ENCODE data around the gene HIVEP3. TPM values are rescaled to one million over a fixed set of nuclear protein-coding genes. Genes with fewer than 3 reads are reported as not detected.
A peak's percentile ranks its signal among the peaks of the same experiment; 100 is the strongest.

HIVEP3 gene
- total RNA-seq, 1 experiment from 2014 or later: 0.55 TPM

DNA sequence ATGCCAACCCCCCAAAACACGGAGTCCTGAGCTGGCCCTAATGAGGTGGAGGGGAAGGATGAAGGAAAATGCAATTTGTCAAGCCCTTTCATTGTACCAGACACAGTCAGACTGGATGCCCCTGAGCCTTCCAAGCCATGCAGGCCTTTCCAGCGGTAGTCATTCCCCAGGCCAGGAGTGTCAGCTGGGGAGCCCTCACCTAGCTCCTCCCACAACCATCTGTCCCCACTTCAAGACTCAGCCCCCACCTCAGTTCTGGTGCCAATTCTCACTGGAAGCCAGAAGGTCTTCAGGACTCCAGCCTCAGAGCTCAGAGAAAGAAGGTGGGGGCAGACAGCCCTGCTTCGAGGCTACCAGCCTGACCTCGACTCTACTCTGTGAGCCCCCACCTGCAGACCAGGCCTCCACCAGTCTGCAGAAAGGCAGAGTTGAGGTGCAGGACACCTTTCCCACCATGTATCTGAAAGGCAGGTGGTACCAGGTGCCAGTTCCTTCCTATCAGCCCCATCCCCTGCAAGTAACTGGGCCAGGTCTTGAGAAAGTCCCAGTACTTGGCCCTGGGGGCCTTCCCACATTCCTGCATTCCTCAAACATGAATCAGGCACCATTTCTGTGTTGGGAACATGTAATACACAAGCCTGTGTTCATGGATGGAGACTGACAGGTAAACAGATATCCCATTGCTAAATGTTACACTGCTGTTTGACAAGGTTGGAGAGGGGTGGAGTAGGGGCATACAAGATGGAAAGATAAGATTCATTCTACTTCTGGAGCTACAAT, 253.7 kb downstream of the HIVEP3 start:
- no peak for TF ChIP-seq PRDM15 (CRISPR knock-in tag; IDR thresholded peaks at IDR 0.05)
- TF ChIP-seq MXD4 (CRISPR knock-in tag; IDR thresholded peaks at IDR 0.05; ENCODE audit: borderline replicate concordance): no peak
- no peak for TF ChIP-seq ZNF232 (CRISPR knock-in tag; IDR thresholded peaks at IDR 0.05)
- TF ChIP-seq, protein P1, sequence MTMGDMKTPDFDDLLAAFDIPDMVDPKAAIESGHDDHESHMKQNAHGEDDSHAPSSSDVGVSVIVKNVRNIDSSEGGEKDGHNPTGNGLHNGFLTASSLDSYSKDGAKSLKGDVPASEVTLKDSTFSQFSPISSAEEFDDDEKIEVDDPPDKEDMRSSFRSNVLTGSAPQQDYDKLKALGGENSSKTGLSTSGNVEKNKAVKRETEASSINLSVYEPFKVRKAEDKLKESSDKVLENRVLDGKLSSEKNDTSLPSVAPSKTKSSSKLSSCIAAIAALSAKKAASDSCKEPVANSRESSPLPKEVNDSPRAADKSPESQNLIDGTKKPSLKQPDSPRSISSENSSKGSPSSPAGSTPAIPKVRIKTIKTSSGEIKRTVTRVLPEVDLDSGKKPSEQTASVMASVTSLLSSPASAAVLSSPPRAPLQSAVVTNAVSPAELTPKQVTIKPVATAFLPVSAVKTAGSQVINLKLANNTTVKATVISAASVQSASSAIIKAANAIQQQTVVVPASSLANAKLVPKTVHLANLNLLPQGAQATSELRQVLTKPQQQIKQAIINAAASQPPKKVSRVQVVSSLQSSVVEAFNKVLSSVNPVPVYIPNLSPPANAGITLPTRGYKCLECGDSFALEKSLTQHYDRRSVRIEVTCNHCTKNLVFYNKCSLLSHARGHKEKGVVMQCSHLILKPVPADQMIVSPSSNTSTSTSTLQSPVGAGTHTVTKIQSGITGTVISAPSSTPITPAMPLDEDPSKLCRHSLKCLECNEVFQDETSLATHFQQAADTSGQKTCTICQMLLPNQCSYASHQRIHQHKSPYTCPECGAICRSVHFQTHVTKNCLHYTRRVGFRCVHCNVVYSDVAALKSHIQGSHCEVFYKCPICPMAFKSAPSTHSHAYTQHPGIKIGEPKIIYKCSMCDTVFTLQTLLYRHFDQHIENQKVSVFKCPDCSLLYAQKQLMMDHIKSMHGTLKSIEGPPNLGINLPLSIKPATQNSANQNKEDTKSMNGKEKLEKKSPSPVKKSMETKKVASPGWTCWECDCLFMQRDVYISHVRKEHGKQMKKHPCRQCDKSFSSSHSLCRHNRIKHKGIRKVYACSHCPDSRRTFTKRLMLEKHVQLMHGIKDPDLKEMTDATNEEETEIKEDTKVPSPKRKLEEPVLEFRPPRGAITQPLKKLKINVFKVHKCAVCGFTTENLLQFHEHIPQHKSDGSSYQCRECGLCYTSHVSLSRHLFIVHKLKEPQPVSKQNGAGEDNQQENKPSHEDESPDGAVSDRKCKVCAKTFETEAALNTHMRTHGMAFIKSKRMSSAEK (CRISPR knock-in tag; IDR thresholded peaks at IDR 0.05; ENCODE audit: borderline replicate concordance): no peak
- no peak for TF ChIP-seq TEAD1 (CRISPR knock-in tag; IDR thresholded peaks at IDR 0.05)
- TF ChIP-seq FOXK1 (CRISPR knock-in tag; IDR thresholded peaks at IDR 0.05): no peak
- TF ChIP-seq GABPB1 (CRISPR knock-in tag; IDR thresholded peaks at IDR 0.05): no peak
- no peak for TF ChIP-seq NR2C2 (CRISPR knock-in tag; IDR thresholded peaks at IDR 0.05)
- TF ChIP-seq, protein P2, sequence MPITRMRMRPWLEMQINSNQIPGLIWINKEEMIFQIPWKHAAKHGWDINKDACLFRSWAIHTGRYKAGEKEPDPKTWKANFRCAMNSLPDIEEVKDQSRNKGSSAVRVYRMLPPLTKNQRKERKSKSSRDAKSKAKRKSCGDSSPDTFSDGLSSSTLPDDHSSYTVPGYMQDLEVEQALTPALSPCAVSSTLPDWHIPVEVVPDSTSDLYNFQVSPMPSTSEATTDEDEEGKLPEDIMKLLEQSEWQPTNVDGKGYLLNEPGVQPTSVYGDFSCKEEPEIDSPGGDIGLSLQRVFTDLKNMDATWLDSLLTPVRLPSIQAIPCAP (CRISPR knock-in tag; IDR thresholded peaks at IDR 0.05): no peak
- no peak for TF ChIP-seq ZNF416 (CRISPR knock-in tag; IDR thresholded peaks at IDR 0.05)
- TF ChIP-seq GRHL2 (CRISPR knock-in tag; IDR thresholded peaks at IDR 0.05; ENCODE audit: insufficient replicate concordance, severe bottlenecking): no peak
- TF ChIP-seq TP53 (CRISPR knock-in tag; IDR thresholded peaks at IDR 0.05): no peak
- Mint-ChIP-seq H3K4me1 (peaks cover 8% of the 10 kb centered on the region; the same call in 1 of the 2 replicates), H3K4me3 (no peak overlapping the region), H3K27me3 (ENCODE audit: low read depth) (peaks cover 33% of the 10 kb centered on the region), H3K9me3 (no peaks in the 10 kb centered on the region), H3K36me3 (no peaks in the 10 kb centered on the region), H3K27ac (no peak overlapping the region; the same call in 1 of the 2 replicates)
- no peak for DNase-seq (ENCODE audit: low spot score)
- ATAC-seq: no peak
- ChIA-PET CTCF (no interaction called here), POLR2A (no interaction called here)

- no peak overlapping the region for H3K27ac Mint-ChIP-seq
- ATAC-seq (no peak), DNase-seq (ENCODE audit: low spot score) (no peak)
- peaks cover 8% of the 10 kb centered on the region; the same call in 1 of the 2 replicates for H3K4me1 Mint-ChIP-seq
- peak overlapping the region; percentile 41 for H3K4me3 Mint-ChIP-seq
- no peaks in the 10 kb centered on the region for H3K9me3 Mint-ChIP-seq
- POLR2A ChIA-PET: no interaction called here
- no peaks in the 10 kb centered on the region for H3K36me3 Mint-ChIP-seq
- CTCF ChIA-PET: interaction anchor here (0.5 to 1.3 kb wide), 2 partner anchors 85 to 302 kb away, joined by 3 to 4 read pairs; partner anchors contain the start of gene FOXO6
- H3K27me3 Mint-ChIP-seq (ENCODE audit: low read depth): peaks cover 46% of the 10 kb centered on the region
- TF ChIP-seq ZNF138 (CRISPR knock-in tag; conservative IDR thresholded peaks at IDR 0.05): no peak
- TF ChIP-seq NR1H2 (CRISPR knock-in tag; IDR thresholded peaks at IDR 0.05): no peak
- TF ChIP-seq, protein P3, sequence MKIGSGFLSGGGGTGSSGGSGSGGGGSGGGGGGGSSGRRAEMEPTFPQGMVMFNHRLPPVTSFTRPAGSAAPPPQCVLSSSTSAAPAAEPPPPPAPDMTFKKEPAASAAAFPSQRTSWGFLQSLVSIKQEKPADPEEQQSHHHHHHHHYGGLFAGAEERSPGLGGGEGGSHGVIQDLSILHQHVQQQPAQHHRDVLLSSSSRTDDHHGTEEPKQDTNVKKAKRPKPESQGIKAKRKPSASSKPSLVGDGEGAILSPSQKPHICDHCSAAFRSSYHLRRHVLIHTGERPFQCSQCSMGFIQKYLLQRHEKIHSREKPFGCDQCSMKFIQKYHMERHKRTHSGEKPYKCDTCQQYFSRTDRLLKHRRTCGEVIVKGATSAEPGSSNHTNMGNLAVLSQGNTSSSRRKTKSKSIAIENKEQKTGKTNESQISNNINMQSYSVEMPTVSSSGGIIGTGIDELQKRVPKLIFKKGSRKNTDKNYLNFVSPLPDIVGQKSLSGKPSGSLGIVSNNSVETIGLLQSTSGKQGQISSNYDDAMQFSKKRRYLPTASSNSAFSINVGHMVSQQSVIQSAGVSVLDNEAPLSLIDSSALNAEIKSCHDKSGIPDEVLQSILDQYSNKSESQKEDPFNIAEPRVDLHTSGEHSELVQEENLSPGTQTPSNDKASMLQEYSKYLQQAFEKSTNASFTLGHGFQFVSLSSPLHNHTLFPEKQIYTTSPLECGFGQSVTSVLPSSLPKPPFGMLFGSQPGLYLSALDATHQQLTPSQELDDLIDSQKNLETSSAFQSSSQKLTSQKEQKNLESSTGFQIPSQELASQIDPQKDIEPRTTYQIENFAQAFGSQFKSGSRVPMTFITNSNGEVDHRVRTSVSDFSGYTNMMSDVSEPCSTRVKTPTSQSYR (CRISPR knock-in tag; IDR thresholded peaks at IDR 0.05): no peak
- TF ChIP-seq GTF2I (CRISPR knock-in tag; conservative IDR thresholded peaks at IDR 0.05): no peak
- TF ChIP-seq ZNF263 (CRISPR knock-in tag; IDR thresholded peaks at IDR 0.05; ENCODE audit: low read depth): no peak
- no peak for TF ChIP-seq FOXK1 (CRISPR knock-in tag; IDR thresholded peaks at IDR 0.05)
Measured at GRCh38 chr1:41663671-41664400, 254.9 kb downstream of the HIVEP3 start.

Measured in WTC11 (cell line).